Measurements from ENCODE around the gene TOX2.

The TOX2 gene

DNA sequence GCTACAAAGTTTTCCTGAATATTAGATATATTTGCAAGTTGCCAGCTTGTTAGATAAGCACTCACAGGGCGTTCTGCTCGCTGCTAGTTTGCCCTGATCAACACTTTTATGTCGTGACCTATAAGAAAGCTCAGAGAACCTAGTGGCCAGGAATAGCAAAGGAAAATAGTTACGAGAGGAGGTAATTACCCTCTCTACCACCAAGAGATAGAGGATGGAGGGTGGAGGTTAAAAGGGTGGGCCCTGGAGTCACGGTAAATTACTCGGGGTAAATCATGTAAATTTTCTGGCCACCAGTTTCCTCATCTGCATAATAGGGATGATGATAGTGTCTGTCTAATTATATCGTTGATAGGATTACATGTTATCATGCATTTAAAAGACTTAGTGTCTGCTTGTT, 185.2 kb downstream of the TOX2 start:
- H3K27me3 Mint-ChIP-seq (ENCODE audit: low read depth): peaks cover 41% of the 10 kb centered on the region
- no peak overlapping the region for H3K4me3 Mint-ChIP-seq
- H3K36me3 Mint-ChIP-seq (ENCODE audit: low read depth): no peaks in the 10 kb centered on the region
- no peak for DNase-seq (ENCODE audit: low spot score)
- no peaks in the 10 kb centered on the region for H3K4me1 Mint-ChIP-seq (ENCODE audit: low read depth)
- H3K9me3 Mint-ChIP-seq: no peaks in the 10 kb centered on the region
- no peak overlapping the region for H3K27ac Mint-ChIP-seq

DNA sequence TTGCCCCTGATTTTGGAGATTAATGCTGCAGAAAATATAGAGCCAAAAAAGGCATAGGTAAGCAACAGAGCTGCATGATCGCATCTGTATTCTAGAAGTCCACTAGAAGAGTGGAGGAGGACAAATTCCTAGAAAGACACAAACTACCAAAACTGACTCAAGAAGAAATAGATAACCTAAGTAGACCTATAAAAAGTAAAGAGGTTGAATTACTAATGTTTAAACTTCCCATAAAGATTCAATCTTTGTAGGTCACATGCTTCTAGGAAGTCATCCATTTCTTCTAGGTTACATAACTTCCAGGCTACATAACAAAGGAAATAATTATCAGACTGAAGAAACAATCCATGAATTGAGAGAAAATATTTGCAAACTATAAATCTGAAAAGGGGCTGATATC, 187.9 kb downstream of the TOX2 start:
- H3K4me3 Mint-ChIP-seq: no peak overlapping the region
- no peak overlapping the region for H3K27ac Mint-ChIP-seq
- H3K4me1 Mint-ChIP-seq (ENCODE audit: low read depth): no peaks in the 10 kb centered on the region
- no peak for DNase-seq (ENCODE audit: low spot score)
- no peaks in the 10 kb centered on the region for H3K36me3 Mint-ChIP-seq (ENCODE audit: low read depth)
- H3K27me3 Mint-ChIP-seq (ENCODE audit: low read depth): peaks cover 54% of the 10 kb centered on the region
- peaks cover 5% of the 10 kb centered on the region for H3K9me3 Mint-ChIP-seq

DNA sequence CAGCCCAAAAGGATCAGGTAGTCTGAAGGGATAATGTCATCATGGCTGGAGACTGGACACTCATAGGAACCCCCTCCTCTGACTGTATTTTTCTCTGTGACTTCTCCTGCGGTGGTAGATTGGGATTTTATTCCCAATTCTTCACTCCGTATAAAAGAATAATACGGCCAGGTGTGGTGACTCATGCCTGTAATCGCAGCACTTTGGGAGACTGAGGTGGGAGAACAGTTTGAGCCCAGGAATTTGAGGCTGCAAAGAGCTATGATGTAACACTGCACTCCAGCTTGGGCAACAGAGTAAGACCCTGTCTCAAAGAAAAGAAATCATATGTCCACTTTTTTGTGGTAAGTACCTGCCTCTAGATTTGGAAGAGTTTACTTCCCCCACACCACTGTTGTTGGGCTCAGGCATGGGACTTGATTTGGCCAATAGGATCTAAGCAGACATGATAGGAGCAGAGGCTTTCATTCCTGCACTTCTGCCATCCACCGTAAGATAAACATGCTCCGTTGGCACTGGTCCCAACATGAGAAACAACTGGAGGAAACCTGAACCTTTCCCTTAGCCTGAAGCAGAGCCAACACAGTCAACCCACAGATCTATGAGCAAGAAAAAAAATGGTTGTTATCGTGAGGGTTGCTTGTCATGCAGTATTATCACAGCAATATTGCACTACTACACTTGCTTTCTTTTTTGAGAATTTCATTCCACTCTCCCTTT, 190.3 kb downstream of the TOX2 start:
- no peaks in the 10 kb centered on the region for H3K4me1 Mint-ChIP-seq (ENCODE audit: low read depth)
- DNase-seq (ENCODE audit: low spot score): no peak
- H3K36me3 Mint-ChIP-seq (ENCODE audit: low read depth): no peaks in the 10 kb centered on the region
- H3K4me3 Mint-ChIP-seq: no peak overlapping the region
- H3K9me3 Mint-ChIP-seq: peaks cover 12% of the 10 kb centered on the region
- no peak overlapping the region for H3K27ac Mint-ChIP-seq
- peaks cover 50% of the 10 kb centered on the region for H3K27me3 Mint-ChIP-seq (ENCODE audit: low read depth)

DNA sequence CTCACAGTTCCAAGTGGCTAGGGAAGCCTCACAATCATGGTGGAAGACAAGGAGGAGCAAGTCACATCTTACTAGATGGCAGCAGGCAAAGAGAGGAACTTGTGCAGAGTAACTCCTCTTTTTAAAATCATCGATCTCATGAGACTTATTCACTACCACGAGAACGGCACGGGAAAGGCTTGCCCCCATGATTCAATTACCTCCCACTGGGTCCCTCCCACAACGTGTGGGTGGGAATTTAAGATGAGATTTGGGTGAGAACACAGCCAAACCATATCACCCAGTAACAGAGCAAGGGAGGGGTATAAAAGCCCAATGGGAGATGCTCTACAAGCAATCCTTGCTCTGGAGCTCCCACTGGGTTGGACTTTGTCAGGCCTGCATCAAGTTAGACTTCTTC, 192.0 kb downstream of the TOX2 start:
- Mint-ChIP-seq H3K36me3 (ENCODE audit: low read depth) (no peaks in the 10 kb centered on the region), H3K9me3 (peaks cover 12% of the 10 kb centered on the region), H3K4me1 (ENCODE audit: low read depth) (no peaks in the 10 kb centered on the region), H3K27me3 (ENCODE audit: low read depth) (peaks cover 37% of the 10 kb centered on the region), H3K27ac (no peak overlapping the region), H3K4me3 (no peak overlapping the region)
- no peak for DNase-seq (ENCODE audit: low spot score)

DNA sequence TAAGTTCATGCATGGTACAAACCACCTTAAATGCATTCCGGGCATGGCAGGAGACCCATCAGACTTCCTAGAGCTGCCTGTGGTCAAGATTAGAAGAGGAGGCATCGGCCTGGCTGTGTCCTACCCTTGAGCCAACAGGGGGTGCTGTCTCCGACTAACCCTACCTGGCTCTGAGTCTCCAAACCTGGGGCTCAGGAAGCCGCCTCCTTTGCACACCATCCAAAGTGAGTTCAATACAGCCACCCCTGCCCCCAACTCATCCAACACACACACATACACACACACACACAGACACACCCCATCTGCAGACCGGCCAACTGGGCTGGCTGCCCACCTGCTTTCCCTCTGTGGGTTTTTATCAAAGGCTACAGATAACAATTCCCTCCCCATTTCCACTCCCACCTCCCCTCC, 195.3 kb downstream of the TOX2 start:
- H3K4me3 Mint-ChIP-seq: no peak overlapping the region
- no peak overlapping the region for H3K27ac Mint-ChIP-seq
- no peaks in the 10 kb centered on the region for H3K36me3 Mint-ChIP-seq (ENCODE audit: low read depth)
- no peak for DNase-seq (ENCODE audit: low spot score)
- H3K9me3 Mint-ChIP-seq: peaks cover 12% of the 10 kb centered on the region
- H3K4me1 Mint-ChIP-seq (ENCODE audit: low read depth): no peaks in the 10 kb centered on the region
- H3K27me3 Mint-ChIP-seq (ENCODE audit: low read depth): peaks cover 23% of the 10 kb centered on the region

DNA sequence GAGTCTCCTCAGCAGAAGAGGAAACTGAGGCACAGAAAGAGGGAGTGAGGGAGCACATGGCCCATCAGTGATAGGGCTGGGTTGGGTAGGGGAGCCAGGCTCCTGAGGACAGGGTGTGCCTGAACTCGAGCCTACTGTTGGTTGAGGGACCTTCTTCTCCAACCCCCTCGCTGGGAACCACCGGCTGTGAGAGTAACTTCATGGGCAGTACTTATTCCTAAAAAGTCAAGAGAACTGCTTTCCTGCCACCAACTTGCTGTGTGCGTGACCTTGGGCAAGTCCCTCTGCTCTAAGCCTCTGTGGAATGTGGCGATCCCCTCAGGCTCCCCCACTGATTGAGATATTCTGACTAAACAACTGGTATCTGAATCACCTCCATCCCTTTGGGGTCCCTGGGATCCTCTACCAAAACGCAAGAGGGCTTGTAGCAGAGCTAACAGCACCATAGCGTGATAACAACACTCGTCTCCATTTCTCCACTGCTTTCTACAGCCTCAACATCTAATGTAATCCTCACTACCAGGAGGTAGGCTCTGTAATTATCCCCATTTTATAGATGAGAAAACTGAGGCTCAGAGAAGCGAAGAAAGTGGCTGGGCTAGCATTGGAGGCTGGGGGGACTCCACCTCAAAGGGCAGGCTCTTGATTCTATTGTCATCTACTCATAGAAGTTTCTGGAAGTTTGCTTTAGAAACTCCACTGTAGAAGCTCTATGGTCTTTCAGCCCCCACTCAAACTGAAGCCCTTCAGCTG, 196.3 kb downstream of the TOX2 start:
- Mint-ChIP-seq H3K4me3 (no peak overlapping the region), H3K36me3 (ENCODE audit: low read depth) (no peaks in the 10 kb centered on the region), H3K27me3 (ENCODE audit: low read depth) (peaks cover 21% of the 10 kb centered on the region)

DNA sequence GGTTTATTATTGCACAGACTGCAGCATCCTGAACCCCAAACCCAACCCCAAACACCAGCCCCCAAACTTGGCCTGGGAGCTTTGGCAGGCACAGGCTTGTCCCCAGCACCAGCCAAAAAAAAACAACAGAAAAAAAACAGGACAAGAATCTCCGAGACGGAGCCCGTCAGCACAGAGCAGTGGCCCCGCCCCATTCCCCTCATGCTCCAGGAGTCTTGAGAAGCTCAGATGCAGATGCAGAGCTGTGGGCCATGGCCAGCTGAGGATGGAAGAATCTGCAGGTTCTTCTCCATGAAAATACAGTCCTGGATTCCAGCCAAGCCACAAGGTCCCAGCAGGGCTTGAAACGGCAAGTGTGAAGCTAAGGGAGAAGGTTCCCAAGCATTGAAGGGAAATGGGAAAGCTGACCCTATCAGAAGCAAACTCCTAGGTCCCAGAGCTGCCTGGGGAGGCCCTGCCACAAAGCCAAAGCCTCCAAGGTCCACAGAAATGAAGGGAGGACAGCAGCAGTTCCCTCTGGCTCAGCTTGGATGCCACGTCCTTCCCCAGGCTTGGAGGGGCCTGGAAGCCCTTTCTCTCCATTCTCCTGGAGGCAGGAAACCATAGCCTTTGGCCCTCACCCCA, 197.2 kb downstream of the TOX2 start:
- Mint-ChIP-seq H3K9me3 (peaks cover 12% of the 10 kb centered on the region), H3K4me1 (ENCODE audit: low read depth) (peaks cover 4% of the 10 kb centered on the region), H3K27ac (no peak overlapping the region), H3K27me3 (ENCODE audit: low read depth) (peaks cover 23% of the 10 kb centered on the region), H3K4me3 (no peak overlapping the region), H3K36me3 (ENCODE audit: low read depth) (no peaks in the 10 kb centered on the region)
- no peak for DNase-seq (ENCODE audit: low spot score)

More for the DNA sequence above, 196.3 kb downstream of the TOX2 start:
- peaks cover 12% of the 10 kb centered on the region for H3K9me3 Mint-ChIP-seq
- no peak overlapping the region for H3K27ac Mint-ChIP-seq
- no peak for DNase-seq (ENCODE audit: low spot score)
- no peaks in the 10 kb centered on the region for H3K4me1 Mint-ChIP-seq (ENCODE audit: low read depth)

DNA sequence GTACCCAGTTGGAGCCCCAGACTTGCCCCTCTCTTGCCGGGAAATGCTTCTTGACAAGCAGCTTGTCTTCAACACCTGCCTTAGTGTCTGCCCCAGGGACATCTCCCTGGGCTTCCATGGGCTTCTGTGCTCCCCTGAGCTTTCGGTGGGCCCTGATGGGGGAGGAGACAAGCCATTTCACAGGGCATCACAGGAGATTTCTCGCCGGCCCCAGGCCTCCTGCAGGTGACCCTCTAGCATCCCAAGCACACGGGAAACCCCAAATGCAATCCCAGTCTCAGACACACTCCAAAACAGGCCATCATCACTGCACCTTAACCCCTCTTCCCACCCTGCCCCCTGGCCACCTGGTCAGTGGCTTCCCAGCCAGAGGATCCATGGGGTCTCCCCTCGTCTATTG, 197.8 kb downstream of the TOX2 start:
- DNase-seq (ENCODE audit: low spot score): no peak
- H3K27me3 Mint-ChIP-seq (ENCODE audit: low read depth): peaks cover 20% of the 10 kb centered on the region

DNA sequence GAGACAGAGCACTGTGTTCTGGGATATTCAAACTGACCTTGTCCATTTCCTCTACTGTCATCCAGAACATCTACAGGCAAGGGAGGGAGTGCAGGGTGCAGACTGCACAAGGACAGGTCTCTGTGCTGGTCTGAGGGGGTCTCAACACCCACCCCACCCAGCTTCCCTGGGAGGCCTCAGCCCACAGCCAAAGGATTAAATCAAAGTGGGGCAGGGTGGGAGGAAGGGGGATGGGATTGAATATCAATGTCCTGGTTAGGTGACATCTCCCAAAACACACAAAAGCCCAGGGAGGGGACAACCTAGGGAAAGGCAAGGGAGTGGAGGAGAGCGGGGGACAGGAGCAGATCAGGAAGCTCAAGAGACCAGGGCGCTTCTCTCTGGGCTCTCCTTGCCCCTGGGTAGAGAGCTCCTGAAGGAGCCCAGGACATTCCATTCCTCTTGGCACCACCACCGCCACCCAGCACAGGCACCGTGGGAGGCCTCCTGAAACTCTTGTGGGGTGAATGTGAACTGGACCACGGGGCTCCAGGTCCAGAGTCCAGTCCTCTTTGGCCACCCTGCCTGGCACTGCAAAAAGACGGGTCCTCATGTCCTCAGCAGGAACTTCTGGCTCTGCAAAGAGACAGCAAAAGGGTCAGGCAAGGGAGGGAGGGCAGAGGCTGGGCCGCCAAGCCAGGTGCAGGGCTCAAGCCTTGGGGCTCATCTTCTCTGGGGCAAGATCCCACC, 198.4 kb downstream of the TOX2 start:
- H3K36me3 Mint-ChIP-seq (ENCODE audit: low read depth): no peaks in the 10 kb centered on the region
- H3K4me1 Mint-ChIP-seq (ENCODE audit: low read depth): peaks cover 4% of the 10 kb centered on the region
- H3K4me3 Mint-ChIP-seq: no peak overlapping the region
- H3K27ac Mint-ChIP-seq: no peak overlapping the region
- H3K27me3 Mint-ChIP-seq (ENCODE audit: low read depth): peaks cover 19% of the 10 kb centered on the region
- H3K9me3 Mint-ChIP-seq: peaks cover 2% of the 10 kb centered on the region
- DNase-seq (ENCODE audit: low spot score): no peak

More for the DNA sequence above, 197.8 kb downstream of the TOX2 start:
- Mint-ChIP-seq H3K27ac (no peak overlapping the region), H3K4me3 (no peak overlapping the region), H3K4me1 (ENCODE audit: low read depth) (peaks cover 4% of the 10 kb centered on the region), H3K36me3 (ENCODE audit: low read depth) (no peaks in the 10 kb centered on the region), H3K9me3 (peaks cover 8% of the 10 kb centered on the region)

DNA sequence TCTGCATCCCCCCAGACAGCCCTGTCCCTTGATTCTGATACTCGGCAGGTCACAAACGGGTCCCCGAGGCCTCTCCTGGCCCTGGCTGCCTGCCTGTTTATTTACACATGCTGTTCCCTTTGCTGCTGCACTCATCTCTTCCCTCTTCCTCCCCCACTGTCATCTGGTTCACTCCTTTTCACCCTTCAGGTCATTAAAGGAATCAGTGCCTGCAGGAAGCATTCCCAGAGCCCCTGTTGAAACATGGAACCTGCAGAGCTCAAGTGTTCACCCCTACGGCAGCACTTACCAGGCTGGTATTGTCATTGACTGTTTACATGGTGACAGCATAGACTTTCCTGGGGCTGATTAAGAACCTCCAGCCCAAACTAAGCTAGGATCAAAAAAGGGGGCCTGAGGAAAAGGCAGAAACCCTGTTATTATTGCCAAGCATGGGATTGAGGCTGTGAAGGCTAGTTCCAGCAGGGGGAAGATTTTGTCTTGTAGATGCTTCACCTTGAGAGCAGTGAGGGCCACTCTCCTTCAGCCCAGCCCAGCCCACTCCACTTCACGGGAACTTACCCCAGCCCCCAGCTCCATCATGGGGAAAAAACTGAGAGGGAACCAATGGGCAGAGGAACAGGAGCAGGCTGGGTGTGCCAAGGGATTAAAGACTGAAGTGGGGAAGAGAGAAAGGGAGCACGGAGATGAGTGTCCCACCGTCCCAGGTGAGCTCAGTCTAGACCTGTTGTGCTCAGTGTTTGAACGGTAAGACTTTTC, 199.1 kb downstream of the TOX2 start:
- H3K4me1 Mint-ChIP-seq (ENCODE audit: low read depth): peaks cover 4% of the 10 kb centered on the region
- H3K27ac Mint-ChIP-seq: no peak overlapping the region
- no peaks in the 10 kb centered on the region for H3K36me3 Mint-ChIP-seq (ENCODE audit: low read depth)
- H3K27me3 Mint-ChIP-seq (ENCODE audit: low read depth): peaks cover 19% of the 10 kb centered on the region
- no peaks in the 10 kb centered on the region for H3K9me3 Mint-ChIP-seq
- DNase-seq (ENCODE audit: low spot score): no peak
- H3K4me3 Mint-ChIP-seq: no peak overlapping the region

DNA sequence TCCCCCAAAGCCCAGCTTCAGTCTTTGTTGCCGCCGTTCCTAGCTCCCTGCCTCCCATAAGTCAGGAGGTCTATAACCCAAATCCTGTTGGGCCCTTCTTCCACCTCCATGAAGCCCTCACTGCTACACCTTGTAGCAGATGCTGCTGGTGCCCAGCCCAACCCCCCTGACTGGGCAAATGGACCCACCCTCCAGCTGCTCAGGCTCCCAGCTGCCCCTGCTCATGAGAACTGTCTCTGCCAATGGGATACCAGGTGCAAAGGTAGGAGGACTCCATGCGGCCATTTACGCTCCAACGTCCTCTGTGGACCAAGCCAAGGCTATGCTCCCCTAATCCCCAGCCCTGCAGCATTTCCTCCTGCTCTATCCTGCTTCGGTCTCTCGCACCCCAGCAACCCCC, 200.5 kb downstream of the TOX2 start:
- no peaks in the 10 kb centered on the region for H3K9me3 Mint-ChIP-seq
- H3K27me3 Mint-ChIP-seq (ENCODE audit: low read depth): peaks cover 22% of the 10 kb centered on the region
- DNase-seq (ENCODE audit: low spot score): no peak
- peaks cover 4% of the 10 kb centered on the region for H3K4me1 Mint-ChIP-seq (ENCODE audit: low read depth)
- no peak overlapping the region for H3K27ac Mint-ChIP-seq
- H3K4me3 Mint-ChIP-seq: no peak overlapping the region
- no peaks in the 10 kb centered on the region for H3K36me3 Mint-ChIP-seq (ENCODE audit: low read depth)

DNA sequence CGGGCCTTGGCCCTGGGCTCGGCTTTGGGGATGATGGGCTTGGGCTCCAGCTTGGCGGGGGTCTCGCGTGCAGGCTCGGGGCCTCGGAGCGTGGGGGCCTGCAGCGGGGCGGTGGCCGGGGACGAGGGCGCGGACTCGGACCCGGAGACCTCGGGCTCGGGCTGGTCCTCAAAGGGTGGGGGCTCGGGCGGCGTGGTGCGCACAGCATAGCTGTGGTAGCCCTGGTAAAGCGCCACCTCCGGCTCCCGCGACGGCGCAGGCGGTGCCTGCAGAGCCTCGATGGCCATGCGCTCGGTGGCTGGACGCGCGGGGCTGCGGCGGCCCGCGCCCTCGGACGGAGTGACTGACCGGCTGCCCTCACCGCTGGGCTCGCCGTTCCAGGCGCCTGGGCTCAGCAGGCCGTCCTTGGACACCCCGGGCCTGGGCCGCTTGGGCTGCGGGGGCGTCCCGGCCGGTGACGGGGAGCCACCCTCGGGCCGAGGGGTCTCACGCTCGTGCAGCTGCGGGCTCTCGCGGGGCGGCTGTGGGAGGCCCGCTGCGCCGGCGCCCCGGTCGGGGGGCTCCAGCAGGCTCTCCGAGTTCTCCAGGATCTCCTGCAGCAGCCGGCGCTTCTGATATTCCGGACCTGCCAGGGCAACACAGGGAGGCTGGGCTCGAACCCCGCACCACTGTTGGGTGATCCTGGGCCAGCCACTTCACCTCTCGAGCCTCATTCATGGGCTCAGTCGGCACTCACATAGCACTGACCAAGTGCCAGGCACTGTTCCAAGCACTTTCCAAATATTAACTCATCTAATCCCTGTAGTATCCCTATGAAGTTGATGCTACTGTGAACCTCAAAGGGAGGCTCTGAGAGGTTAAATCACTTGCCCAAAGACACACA, 201.4 kb downstream of the TOX2 start:
- Mint-ChIP-seq H3K9me3 (no peaks in the 10 kb centered on the region), H3K27ac (no peak overlapping the region), H3K4me3 (no peak overlapping the region), H3K36me3 (ENCODE audit: low read depth) (no peaks in the 10 kb centered on the region), H3K27me3 (ENCODE audit: low read depth) (peaks cover 24% of the 10 kb centered on the region), H3K4me1 (ENCODE audit: low read depth) (peaks cover 4% of the 10 kb centered on the region)
- no peak for DNase-seq (ENCODE audit: low spot score)
